Measurements from ENCODE around the gene GRIK5. TPM values are rescaled to one million over a fixed set of nuclear protein-coding genes. Genes with fewer than 3 reads are reported as not detected.

The GRIK5 gene
- total RNA-seq, 1 donor from 2014 or later: 15.5 TPM

- intact Hi-C loops (cut with DNase I): loop anchor here (10.0 kb wide), 1 partner anchor 1643 kb away; the partner anchor contains the start of genes IRGQ and ZNF576
- peak; percentile 11 to 87 for DNase-seq (ENCODE audit: low spot score in 2 of 2)
- Histone ChIP-seq H3K9me3 (no peaks in the 10 kb centered on the region), H3K27ac (no peak overlapping the region), H3K4me1 (no peaks in the 10 kb centered on the region), H3K36me3 (peaks cover 12 to 14% of the 10 kb centered on the region in 2 donors), H3K4me3 (no peak overlapping the region), H3K27me3 (no peaks in the 10 kb centered on the region)
- TF ChIP-seq, protein P1, sequence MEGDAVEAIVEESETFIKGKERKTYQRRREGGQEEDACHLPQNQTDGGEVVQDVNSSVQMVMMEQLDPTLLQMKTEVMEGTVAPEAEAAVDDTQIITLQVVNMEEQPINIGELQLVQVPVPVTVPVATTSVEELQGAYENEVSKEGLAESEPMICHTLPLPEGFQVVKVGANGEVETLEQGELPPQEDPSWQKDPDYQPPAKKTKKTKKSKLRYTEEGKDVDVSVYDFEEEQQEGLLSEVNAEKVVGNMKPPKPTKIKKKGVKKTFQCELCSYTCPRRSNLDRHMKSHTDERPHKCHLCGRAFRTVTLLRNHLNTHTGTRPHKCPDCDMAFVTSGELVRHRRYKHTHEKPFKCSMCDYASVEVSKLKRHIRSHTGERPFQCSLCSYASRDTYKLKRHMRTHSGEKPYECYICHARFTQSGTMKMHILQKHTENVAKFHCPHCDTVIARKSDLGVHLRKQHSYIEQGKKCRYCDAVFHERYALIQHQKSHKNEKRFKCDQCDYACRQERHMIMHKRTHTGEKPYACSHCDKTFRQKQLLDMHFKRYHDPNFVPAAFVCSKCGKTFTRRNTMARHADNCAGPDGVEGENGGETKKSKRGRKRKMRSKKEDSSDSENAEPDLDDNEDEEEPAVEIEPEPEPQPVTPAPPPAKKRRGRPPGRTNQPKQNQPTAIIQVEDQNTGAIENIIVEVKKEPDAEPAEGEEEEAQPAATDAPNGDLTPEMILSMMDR (IDR thresholded peaks at IDR 0.05): peak; percentile 89 to 100 (median 99)
These were observed 118.3 kb downstream of the GRIK5 start for GRCh38 chr19:41951686-41952172.

Other genes starting within 250 kb of the GRIK5 start
- not detected for gene LYPD4, start 225.5 kb downstream of the GRIK5 start, total RNA-seq
- not detected for gene DMRTC2, start 225.2 kb downstream of the GRIK5 start, total RNA-seq
- 956 TPM for gene RPS19, start 210.0 kb downstream of the GRIK5 start, total RNA-seq
- not detected for gene CD79A, start 192.9 kb downstream of the GRIK5 start, total RNA-seq
- 178 TPM for gene ARHGEF1, start 187.0 kb downstream of the GRIK5 start, total RNA-seq
- gene ERFL, start 141.8 kb downstream of the GRIK5 start, total RNA-seq: not detected
- 360 TPM for gene RABAC1, start 110.9 kb downstream of the GRIK5 start, total RNA-seq
- 1.1 TPM for gene ATP1A3, start 76.0 kb downstream of the GRIK5 start, total RNA-seq
- gene ZNF574, start 6.0 kb upstream of the GRIK5 start, total RNA-seq: 14.9 TPM
- gene POU2F2, start 62.2 kb upstream of the GRIK5 start, total RNA-seq: not detected
- 30.2 TPM for gene DEDD2, start 147.5 kb upstream of the GRIK5 start, total RNA-seq
- gene ZNF526, start 150.1 kb upstream of the GRIK5 start, total RNA-seq: 7.0 TPM
- gene GSK3A, start 172.4 kb upstream of the GRIK5 start, total RNA-seq: 27.0 TPM
- gene ERF, start 184.9 kb upstream of the GRIK5 start, total RNA-seq: 51.6 TPM
- 247 TPM for gene CIC, start 199.0 kb upstream of the GRIK5 start, total RNA-seq
- gene PRR19, start 231.9 kb upstream of the GRIK5 start, total RNA-seq: not detected
- gene PAFAH1B3, start 232.4 kb upstream of the GRIK5 start, total RNA-seq: 88.9 TPM
- gene TMEM145, start 243.1 kb upstream of the GRIK5 start, total RNA-seq: not detected

All from ascending aorta (tissue), 2 donors.